SU-DHL-6 (cell line): Measurements from ENCODE around the gene DELE1.

Experiments used
- H2AFZ ChIP-seq: fragments of 200-600 bp; sonication (generic); 2 replicates; pipeline ENCODE4 v1.6.1; 2014; ENCODE audit warnings: low read depth, mild to moderate bottlenecking, moderate library complexity, mixed read lengths, antibody characterized with exemption, low read length; ENCODE audit not compliant: severe bottlenecking
- H3F3A ChIP-seq: fragments of 200-600 bp; shearing (Covaris generic); 2 replicates; pipeline ENCODE4 v1.6.0; 2016; ENCODE audit warnings: antibody characterized with exemption, mild to moderate bottlenecking; ENCODE audit not compliant: insufficient read depth
- H3K27ac ChIP-seq: fragments of 200-600 bp; sonication (generic); 2 replicates; pipeline ENCODE4 v1.5.1; 2016; ENCODE audit warnings: low read depth, mild to moderate bottlenecking, low read length, moderate library complexity, mixed read lengths
- H3K27me3 ChIP-seq: fragments of 200-600 bp; sonication (generic), shearing (Covaris generic); 2 replicates; pipeline ENCODE4 v1.6.0; 2014; ENCODE audit warnings: mild to moderate bottlenecking, low read length
- H3K36me3 ChIP-seq: fragments of 200-600 bp; sonication (generic); 2 replicates; pipeline ENCODE4 v1.6.1; 2014; ENCODE audit warnings: mild to moderate bottlenecking, low read length, mixed read lengths
- H3K4me2 ChIP-seq: fragments of 300-600, 200-600 bp; shearing (Covaris generic), sonication (generic); 2 replicates; pipeline ENCODE4 v1.6.0; 2014; ENCODE audit warnings: low read length, low read depth, mild to moderate bottlenecking; ENCODE audit not compliant: poor library complexity, severe bottlenecking
- H3K4me3 ChIP-seq: fragments of 200-600 bp; sonication (generic); 2 replicates; pipeline ENCODE4 v1.5.1; 2014; ENCODE audit warnings: antibody characterized with exemption, low read length, mild to moderate bottlenecking, mixed read lengths; ENCODE audit not compliant: insufficient read depth, poor library complexity, severe bottlenecking
- H3K79me2 ChIP-seq: fragments of 200-600 bp; sonication (generic); 2 replicates; pipeline ENCODE4 v1.6.1; 2014; ENCODE audit warnings: mild to moderate bottlenecking, low read length, moderate library complexity; ENCODE audit not compliant: insufficient read depth
- H3K9ac ChIP-seq: fragments of 200-600 bp; sonication (generic); 2 replicates; pipeline ENCODE4 v1.7.0; 2014; ENCODE audit warnings: mild to moderate bottlenecking, low read length
- H3K9me2 ChIP-seq: fragments of 200-600 bp; sonication (generic); replicated peaks from 2 replicates; pipeline ENCODE4 v1.6.1; 2014; ENCODE audit warnings: low read length; ENCODE audit not compliant: insufficient read depth
- H3K9me3 ChIP-seq: fragments of 200-600 bp; sonication (generic); 2 replicates; pipeline ENCODE4 v1.6.1; 2014; ENCODE audit warnings: low read length, mixed read lengths; ENCODE audit not compliant: insufficient read depth
- H4K20me1 ChIP-seq: fragments of 200-600 bp; sonication (generic); 2 replicates; pipeline ENCODE4 v1.6.1; 2014; ENCODE audit warnings: low read depth, mild to moderate bottlenecking, antibody characterized with exemption, low read length, moderate library complexity, mixed read lengths
- CTCF ChIP-seq: fragments of 200-600 bp; sonication (generic); IDR thresholded peaks from one replicate; pipeline ENCODE4 v1.5.1; 2017; ENCODE audit warnings: antibody characterized with exemption, mild to moderate bottlenecking, low read length, moderate library complexity; ENCODE audit not compliant: insufficient read depth, poor library complexity, severe bottlenecking
- EZH2phosphoT487 ChIP-seq: fragments of 200-600 bp; sonication (generic), shearing (Covaris generic); conservative IDR thresholded peaks from 2 replicates; pipeline ENCODE4 v1.6.1; 2018; ENCODE audit warnings: mild to moderate bottlenecking, antibody characterized with exemption, low read length, moderate library complexity, mixed read lengths

DELE1 gene

GRCh38 chr5:141976176-141976575 is 52.5 kb downstream of the DELE1 start:
- Histone ChIP-seq H3F3A (no peaks in the 10 kb centered on the region), H3K36me3 (peaks cover 11% of the 10 kb centered on the region)

GRCh38 chr5:141978389-141978788 is 54.7 kb downstream of the DELE1 start:
- H4K20me1 ChIP-seq = no peaks in the 10 kb centered on the region
- no peaks in the 10 kb centered on the region for H3K27me3 ChIP-seq
- no peak overlapping the region for H3K27ac ChIP-seq
- no peaks in the 10 kb centered on the region for H3F3A ChIP-seq
- no peak overlapping the region for H2AFZ ChIP-seq
- peaks cover 15% of the 10 kb centered on the region for H3K36me3 ChIP-seq
- no peak overlapping the region for H3K9ac ChIP-seq
- no peak for TF ChIP-seq CTCF
- TF ChIP-seq EZH2phosphoT487 = no peak
- no peaks in the 10 kb centered on the region for H3K9me3 ChIP-seq
- no peak overlapping the region for H3K4me2 ChIP-seq
- no peaks in the 10 kb centered on the region for H3K79me2 ChIP-seq
- H3K9me2 ChIP-seq = no peaks in the 10 kb centered on the region
- no peak overlapping the region for H3K4me3 ChIP-seq

More at GRCh38 chr5:141976176-141976575, 52.5 kb downstream of the DELE1 start:
- Histone ChIP-seq H3K4me3 (no peak overlapping the region), H3K27ac (no peak overlapping the region), H3K27me3 (no peaks in the 10 kb centered on the region), H2AFZ (no peak overlapping the region), H3K9me3 (no peaks in the 10 kb centered on the region), H4K20me1 (no peaks in the 10 kb centered on the region), H3K9me2 (no peaks in the 10 kb centered on the region), H3K9ac (no peak overlapping the region), H3K79me2 (no peaks in the 10 kb centered on the region), H3K4me2 (no peak overlapping the region)
- TF ChIP-seq CTCF (no peak), EZH2phosphoT487 (no peak)

GRCh38 chr5:141982626-141983025 is 59.0 kb downstream of the DELE1 start:
- H3K36me3 ChIP-seq = peaks cover 20% of the 10 kb centered on the region; the same call in 1 of the 2 replicates
- H3K27me3 ChIP-seq = no peaks in the 10 kb centered on the region
- H3K9me2 ChIP-seq = no peaks in the 10 kb centered on the region
- no peaks in the 10 kb centered on the region for H3F3A ChIP-seq
- TF ChIP-seq EZH2phosphoT487 = no peak
- TF ChIP-seq CTCF = no peak
- H3K9ac ChIP-seq = no peak overlapping the region
- no peaks in the 10 kb centered on the region for H3K79me2 ChIP-seq
- H3K9me3 ChIP-seq = no peaks in the 10 kb centered on the region
- no peak overlapping the region for H3K27ac ChIP-seq
- no peak overlapping the region for H2AFZ ChIP-seq
- H3K4me3 ChIP-seq = no peak overlapping the region
- no peak overlapping the region for H3K4me2 ChIP-seq
- no peaks in the 10 kb centered on the region for H4K20me1 ChIP-seq

- H3K79me2 ChIP-seq = no peaks in the 10 kb centered on the region
- H2AFZ ChIP-seq = no peak overlapping the region
- no peak overlapping the region for H3K9ac ChIP-seq
- no peaks in the 10 kb centered on the region for H3F3A ChIP-seq
- TF ChIP-seq CTCF (no peak), EZH2phosphoT487 (no peak)
- H3K36me3 ChIP-seq = peaks cover 22% of the 10 kb centered on the region; the same call in 1 of the 2 replicates
- no peaks in the 10 kb centered on the region for H4K20me1 ChIP-seq
- no peaks in the 10 kb centered on the region for H3K9me3 ChIP-seq
- H3K27me3 ChIP-seq = no peaks in the 10 kb centered on the region
- no peaks in the 10 kb centered on the region for H3K9me2 ChIP-seq
- H3K27ac ChIP-seq = no peak overlapping the region
- no peak overlapping the region for H3K4me2 ChIP-seq
- H3K4me3 ChIP-seq = no peak overlapping the region
These were observed 62.4 kb downstream of the DELE1 start for GRCh38 chr5:141986072-141986471.
